Activated CD8-positive, alpha-beta T cell treated with anti-CD3 and anti-CD28 coated beads, Interleukin-2, amount 10 ng/mL, durations not matched to agents 7 days and 5 days (primary cell): ENCODE measurements around the gene TYW3. TPM values are rescaled to one million over a fixed set of nuclear protein-coding genes. Genes with fewer than 3 reads are reported as not detected.
A peak's percentile ranks its signal among the peaks of the same experiment; 100 is the strongest.

ENCODE experiments used
- ATAC-seq: fragments of 150-1000 bp; cut with Tn5 transposase; one replicate; pipeline ENCODE4 v1.10.0; 2021; ENCODE audit warnings: moderate library complexity
- CTCF ChIA-PET: fragments of 350-600 bp; sonication (Branson Sonifier 250); formaldehyde crosslinking; loops from one replicate; lab custom pipeline; 2021; ENCODE audit warnings: antibody characterized with exemption; lab: Charles Lee
- POLR2A ChIA-PET: fragments of 350-600 bp; sonication (Branson Sonifier 250); formaldehyde crosslinking; loops from one replicate; lab custom pipeline; 2021; ENCODE audit warnings: antibody characterized with exemption; lab: Charles Lee
- DNase-seq: peaks from one replicate; pipeline ENCODE4 v3.0.0-alpha.2; 2020
- H3K27ac Mint-ChIP-seq: one replicate; pipeline ENCODE4 v1.8.0; 2021; ENCODE audit warnings: mild to moderate bottlenecking, mixed read lengths
- H3K27me3 Mint-ChIP-seq: one replicate; pipeline ENCODE4 v1.8.0; 2021; ENCODE audit warnings: low read depth, mixed read lengths
- H3K36me3 Mint-ChIP-seq: one replicate; pipeline ENCODE4 v1.8.0; 2021; ENCODE audit warnings: low read depth, mixed read lengths
- H3K4me1 Mint-ChIP-seq: one replicate; pipeline ENCODE4 v1.8.0; 2021; ENCODE audit warnings: low read depth, mixed read lengths
- H3K4me3 Mint-ChIP-seq: one replicate; pipeline ENCODE4 v1.8.0; 2021; ENCODE audit warnings: mild to moderate bottlenecking, mixed read lengths
- H3K9me3 Mint-ChIP-seq: one replicate; pipeline ENCODE4 v1.8.0; 2022; ENCODE audit warnings: mixed read lengths; ENCODE audit not compliant: insufficient read depth
- total RNA-seq, 2 experiments: library from RNA; stranded (reverse); gene quantifications; one replicate each; pipeline ENCODE4 v1.2.3, GENCODE V29; 2021

Gene TYW3
- total RNA-seq, 2 experiments from 2014 or later, result 15.0 to 19.2 TPM

DNA sequence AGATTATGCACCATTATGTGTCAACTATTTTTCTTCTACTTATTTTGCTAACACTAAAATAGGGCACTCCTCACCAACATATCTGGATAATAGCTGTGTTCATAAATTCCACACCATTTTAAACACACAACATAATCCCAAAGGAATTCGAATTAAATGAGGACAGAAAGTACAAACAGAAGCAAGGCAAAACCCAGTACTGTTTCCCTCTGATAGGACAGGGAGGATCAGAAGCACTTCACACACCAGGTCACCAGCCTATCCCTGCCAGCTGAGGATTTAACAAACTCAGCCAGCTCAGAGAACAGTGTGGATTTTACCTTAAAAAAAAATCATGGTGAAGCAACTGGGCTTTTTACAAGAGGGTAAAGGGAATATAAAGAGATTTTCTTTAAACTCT, 20.1 kb upstream of the TYW3 start:
- ChIA-PET POLR2A (interaction anchor here (0.5 kb wide), 1 partner anchor 1074 kb away, joined by 3 read pairs; no protein-coding TSS in a partner anchor), CTCF (interaction anchor here (1.4 kb wide), 1 partner anchor 23 kb away, joined by 6 read pairs; no protein-coding TSS in a partner anchor)
- ATAC-seq (no peak), DNase-seq (no peak)
- no peaks in the 10 kb centered on the region for H3K27me3 Mint-ChIP-seq
- H3K9me3 Mint-ChIP-seq, result no peaks in the 10 kb centered on the region
- no peak overlapping the region for H3K27ac Mint-ChIP-seq
- H3K4me3 Mint-ChIP-seq, result no peak overlapping the region
- no peaks in the 10 kb centered on the region for H3K36me3 Mint-ChIP-seq
- H3K4me1 Mint-ChIP-seq, result no peaks in the 10 kb centered on the region

DNA sequence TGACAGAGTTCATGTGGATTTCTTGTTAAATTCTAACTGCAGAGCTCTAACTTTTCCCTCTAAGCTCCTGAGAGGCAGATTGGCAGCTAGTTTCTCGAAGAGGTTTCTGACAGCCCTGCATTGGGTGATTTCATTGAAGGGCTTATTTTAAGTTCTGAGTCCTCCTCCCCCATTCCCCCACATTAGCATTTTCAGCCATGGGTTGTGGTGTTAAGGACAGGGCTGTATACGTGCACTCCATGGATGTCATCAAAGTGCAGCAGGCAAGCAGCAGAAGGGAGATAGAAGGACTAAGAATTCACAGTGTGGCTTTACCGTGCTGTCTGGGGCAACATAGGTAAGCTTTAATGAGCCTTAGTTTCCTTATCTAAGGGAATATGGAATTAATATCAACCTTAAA, 19.1 kb upstream of the TYW3 start:
- no peak for DNase-seq
- ChIA-PET CTCF (no interaction called here), POLR2A (no interaction called here)
- H3K27me3 Mint-ChIP-seq, result no peaks in the 10 kb centered on the region
- no peaks in the 10 kb centered on the region for H3K36me3 Mint-ChIP-seq
- no peak overlapping the region for H3K27ac Mint-ChIP-seq
- no peaks in the 10 kb centered on the region for H3K9me3 Mint-ChIP-seq
- no peak overlapping the region for H3K4me3 Mint-ChIP-seq
- H3K4me1 Mint-ChIP-seq, result no peaks in the 10 kb centered on the region
- no peak for ATAC-seq

DNA sequence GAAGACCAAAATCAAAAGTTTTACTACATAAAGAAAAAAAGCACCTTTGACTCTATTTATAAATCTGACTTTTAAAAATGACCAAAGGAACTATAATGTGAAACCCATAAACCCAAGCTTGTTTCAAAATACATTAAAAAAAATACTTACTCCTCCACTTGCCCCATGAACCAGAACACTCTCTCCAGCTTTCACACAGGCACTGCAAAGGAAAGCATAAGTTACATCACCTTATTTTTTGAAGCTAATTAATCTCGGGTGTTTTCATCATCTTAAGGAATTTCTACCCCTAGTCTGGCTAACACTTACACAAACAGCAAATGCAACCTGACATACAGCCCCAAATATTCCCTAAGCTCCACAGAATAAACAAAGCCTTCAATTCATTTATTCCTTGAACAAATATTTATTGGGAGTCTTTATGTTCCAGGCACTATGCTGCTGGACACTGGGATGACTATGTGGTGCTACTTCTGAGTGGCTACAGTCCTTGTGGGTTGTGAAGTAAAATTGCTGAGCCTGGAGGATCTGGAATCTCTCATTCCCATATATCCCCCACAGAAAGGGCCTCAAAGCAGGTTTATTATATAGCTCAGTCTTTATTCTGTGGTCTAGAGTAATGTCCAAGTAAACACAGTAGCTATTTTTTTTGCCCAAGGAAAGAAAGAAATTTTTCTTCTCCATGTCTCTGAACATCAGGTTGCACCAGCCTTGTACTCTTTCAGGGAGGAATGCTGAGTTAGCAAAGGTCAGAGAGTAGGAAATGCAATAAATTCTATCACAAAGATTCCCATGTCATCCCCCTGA, 18.3 kb upstream of the TYW3 start:
- no peaks in the 10 kb centered on the region for H3K9me3 Mint-ChIP-seq
- ATAC-seq, result no peak
- ChIA-PET CTCF (no interaction called here), POLR2A (no interaction called here)
- H3K4me3 Mint-ChIP-seq, result no peak overlapping the region
- H3K27ac Mint-ChIP-seq, result no peak overlapping the region
- no peaks in the 10 kb centered on the region for H3K36me3 Mint-ChIP-seq
- no peaks in the 10 kb centered on the region for H3K4me1 Mint-ChIP-seq
- no peak for DNase-seq
- no peaks in the 10 kb centered on the region for H3K27me3 Mint-ChIP-seq

DNA sequence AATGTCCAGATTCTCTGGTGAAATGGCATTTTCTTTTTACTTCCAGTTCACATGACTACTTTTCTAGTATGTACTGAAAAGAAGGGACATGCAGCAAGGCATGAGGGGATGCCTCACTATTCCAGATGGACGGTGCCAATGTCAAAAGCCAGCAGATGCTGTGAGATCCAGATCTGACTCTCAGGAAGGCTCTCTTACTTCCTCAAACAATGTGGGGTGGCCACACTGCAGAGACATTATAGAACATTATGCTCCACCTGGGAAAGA, 17.8 kb upstream of the TYW3 start:
- POLR2A ChIA-PET, result no interaction called here
- H3K27ac Mint-ChIP-seq, result no peak overlapping the region
- no peak overlapping the region for H3K4me3 Mint-ChIP-seq
- no peaks in the 10 kb centered on the region for H3K4me1 Mint-ChIP-seq
- CTCF ChIA-PET, result no interaction called here
- DNase-seq, result no peak
- no peaks in the 10 kb centered on the region for H3K27me3 Mint-ChIP-seq
- no peak for ATAC-seq
- peaks cover 2% of the 10 kb centered on the region for H3K36me3 Mint-ChIP-seq
- no peaks in the 10 kb centered on the region for H3K9me3 Mint-ChIP-seq

DNA sequence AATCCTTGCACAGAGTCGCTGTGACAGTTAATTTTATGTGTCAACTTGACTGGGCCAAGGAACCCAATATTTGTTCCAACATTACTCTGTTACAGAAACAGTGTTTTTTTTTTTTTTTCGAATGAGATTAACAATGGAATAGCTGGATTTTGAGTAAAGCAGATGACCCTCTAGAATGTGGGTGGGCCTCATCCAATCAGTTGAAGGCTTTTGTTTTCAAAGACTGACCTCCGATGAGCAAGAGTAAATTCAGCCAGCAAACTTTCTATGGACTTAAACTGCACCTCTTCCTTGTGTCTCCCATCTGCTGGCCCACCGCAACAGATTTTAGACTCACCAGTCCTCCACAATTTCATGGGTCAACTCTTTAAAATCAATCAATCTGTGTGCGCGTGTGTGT, 17.1 kb upstream of the TYW3 start:
- no peaks in the 10 kb centered on the region for H3K27me3 Mint-ChIP-seq
- ChIA-PET CTCF (no interaction called here), POLR2A (no interaction called here)
- no peaks in the 10 kb centered on the region for H3K4me1 Mint-ChIP-seq
- ATAC-seq (no peak), DNase-seq (no peak)
- no peak overlapping the region for H3K4me3 Mint-ChIP-seq
- peaks cover 2% of the 10 kb centered on the region for H3K36me3 Mint-ChIP-seq
- no peak overlapping the region for H3K27ac Mint-ChIP-seq
- no peaks in the 10 kb centered on the region for H3K9me3 Mint-ChIP-seq

DNA sequence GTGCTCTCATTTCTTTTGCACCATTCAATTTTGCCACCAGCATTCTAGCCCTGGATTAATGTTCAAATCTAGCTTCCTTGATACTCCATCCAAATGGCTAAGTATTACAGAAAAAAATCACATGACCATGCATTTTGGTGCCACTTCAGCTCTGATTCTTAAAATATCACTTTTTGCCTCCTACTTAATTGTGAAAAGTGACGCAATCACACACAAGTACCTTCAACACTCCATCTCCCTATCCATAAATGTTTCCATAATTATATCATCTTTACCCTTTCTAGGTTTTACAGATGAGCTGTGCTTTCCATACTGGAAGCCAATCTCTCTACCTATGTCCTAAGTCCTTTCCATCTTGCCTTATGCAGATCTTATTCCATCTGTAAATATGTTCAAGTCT, 16.1 kb upstream of the TYW3 start:
- POLR2A ChIA-PET, result no interaction called here

DNA sequence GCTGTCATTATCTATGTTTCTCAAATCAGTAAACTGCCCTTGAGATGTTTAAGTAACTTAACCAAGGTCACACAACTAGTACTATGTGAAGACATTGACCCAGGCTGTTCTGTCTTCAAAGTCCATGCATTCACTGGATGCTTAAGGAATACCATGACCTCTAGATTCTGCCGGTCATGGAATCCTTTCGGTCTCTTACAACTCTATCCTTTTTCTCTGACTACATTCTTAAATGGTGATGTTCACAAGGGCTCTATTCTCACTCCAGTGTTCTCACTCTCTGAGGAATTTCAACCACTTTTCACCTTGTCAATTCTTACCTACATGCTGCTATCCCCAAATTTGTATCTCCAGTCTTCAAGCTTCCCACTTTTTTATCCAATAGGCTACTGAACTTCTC, 15.3 kb upstream of the TYW3 start:
- H3K36me3 Mint-ChIP-seq, result peaks cover 2% of the 10 kb centered on the region
- POLR2A ChIA-PET, result no interaction called here
- no peak for DNase-seq
- no peaks in the 10 kb centered on the region for H3K9me3 Mint-ChIP-seq
- CTCF ChIA-PET, result no interaction called here
- H3K4me3 Mint-ChIP-seq, result no peak overlapping the region
- H3K27me3 Mint-ChIP-seq, result no peaks in the 10 kb centered on the region
- no peak for ATAC-seq
- H3K4me1 Mint-ChIP-seq, result no peaks in the 10 kb centered on the region
- H3K27ac Mint-ChIP-seq, result no peak overlapping the region

More for the DNA sequence above, 16.1 kb upstream of the TYW3 start:
- CTCF ChIA-PET, result interaction anchor here (0.9 kb wide), 1 partner anchor 27 kb away, joined by 4 read pairs; no protein-coding TSS in a partner anchor
- DNase-seq (no peak), ATAC-seq (no peak)
- Mint-ChIP-seq H3K4me3 (no peak overlapping the region), H3K36me3 (peaks cover 2% of the 10 kb centered on the region), H3K9me3 (no peaks in the 10 kb centered on the region), H3K27me3 (no peaks in the 10 kb centered on the region), H3K27ac (no peak overlapping the region), H3K4me1 (no peaks in the 10 kb centered on the region)

DNA sequence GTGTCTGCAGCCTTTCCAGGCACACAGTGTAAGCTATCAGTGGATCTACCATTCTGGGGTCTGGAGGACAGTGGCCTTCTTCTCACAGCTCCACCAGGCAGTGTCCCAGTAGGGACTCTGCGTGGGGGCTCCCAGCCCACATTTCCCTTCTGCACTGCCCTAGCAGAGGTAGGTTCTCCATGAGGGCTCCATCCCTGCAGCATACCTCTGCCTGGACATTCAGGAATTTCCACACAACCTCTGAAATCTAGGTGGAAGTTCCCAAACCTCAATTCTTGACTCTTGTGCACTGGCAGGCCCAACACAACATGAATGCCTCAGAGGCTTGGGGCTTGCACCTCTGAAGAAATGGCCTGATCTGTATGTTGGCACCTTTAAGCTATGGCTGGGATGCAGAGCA, 6.9 kb upstream of the TYW3 start:
- ATAC-seq (no peak), DNase-seq (no peak)
- no peaks in the 10 kb centered on the region for H3K27me3 Mint-ChIP-seq
- POLR2A ChIA-PET, result no interaction called here
- peaks cover 12% of the 10 kb centered on the region for H3K9me3 Mint-ChIP-seq
- CTCF ChIA-PET, result no interaction called here
- H3K27ac Mint-ChIP-seq, result no peak overlapping the region
- peaks cover 7% of the 10 kb centered on the region for H3K36me3 Mint-ChIP-seq
- H3K4me1 Mint-ChIP-seq, result peaks cover 5% of the 10 kb centered on the region
- no peak overlapping the region for H3K4me3 Mint-ChIP-seq

DNA sequence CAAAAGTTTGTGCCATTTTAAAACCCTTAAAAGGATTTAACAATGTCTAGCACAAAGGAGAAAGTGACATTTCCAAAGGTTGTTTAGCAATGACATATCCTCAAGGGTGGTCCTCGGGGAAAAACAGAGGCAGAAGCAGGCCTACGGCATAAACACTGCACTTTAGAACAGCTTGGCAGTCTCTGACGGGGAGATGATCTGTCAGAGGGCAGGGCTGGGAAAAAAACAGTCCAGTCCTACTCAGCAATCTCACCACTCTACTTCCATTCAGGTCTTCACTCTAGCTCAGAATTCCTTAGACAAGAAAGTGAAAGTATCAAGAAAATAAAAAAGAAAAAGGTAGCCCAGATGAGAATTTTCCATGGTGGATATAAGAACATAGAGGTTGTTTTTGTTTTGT, 4.2 kb upstream of the TYW3 start:
- peaks cover 13% of the 10 kb centered on the region for H3K4me1 Mint-ChIP-seq
- ChIA-PET POLR2A (no interaction called here), CTCF (no interaction called here)
- H3K9me3 Mint-ChIP-seq, result peaks cover 12% of the 10 kb centered on the region
- no peak overlapping the region for H3K4me3 Mint-ChIP-seq
- no peak for DNase-seq
- no peak for ATAC-seq
- H3K27ac Mint-ChIP-seq, result no peak overlapping the region
- no peaks in the 10 kb centered on the region for H3K27me3 Mint-ChIP-seq
- peaks cover 7% of the 10 kb centered on the region for H3K36me3 Mint-ChIP-seq

DNA sequence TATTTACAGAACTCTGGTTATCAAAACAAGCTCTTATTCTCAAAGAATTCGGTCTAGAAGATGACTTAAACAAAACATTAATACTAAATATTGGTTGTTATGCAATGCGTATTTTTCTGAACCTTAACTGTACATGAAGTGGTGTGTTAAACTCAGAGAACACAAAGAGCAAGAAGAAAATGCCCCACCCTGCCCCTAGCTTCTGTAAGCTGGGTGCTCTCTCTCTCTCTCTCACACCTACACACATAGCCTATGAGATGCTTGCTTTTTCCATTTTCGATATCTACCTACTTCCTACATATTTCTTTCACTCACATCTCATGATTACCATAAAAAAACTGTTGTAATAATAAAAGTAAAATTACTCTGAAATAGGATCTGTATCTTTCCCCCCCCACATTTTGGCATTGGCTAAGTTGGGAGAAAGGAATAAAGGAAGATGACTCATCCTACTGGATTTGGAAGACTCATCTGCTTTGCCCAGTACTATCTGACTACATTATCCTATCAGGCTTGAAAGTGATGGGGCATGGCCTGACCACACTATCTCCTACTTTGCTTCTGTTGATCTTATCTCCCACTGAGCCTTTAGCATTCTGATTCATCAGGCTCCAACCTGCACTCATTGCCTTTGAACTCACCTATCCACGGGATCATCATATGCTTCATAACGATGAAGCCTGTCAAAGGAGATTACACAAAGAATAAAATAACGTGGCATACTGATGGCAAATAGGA, 3.0 kb upstream of the TYW3 start:
- POLR2A ChIA-PET, result no interaction called here
- H3K9me3 Mint-ChIP-seq, result peaks cover 12% of the 10 kb centered on the region

DNA sequence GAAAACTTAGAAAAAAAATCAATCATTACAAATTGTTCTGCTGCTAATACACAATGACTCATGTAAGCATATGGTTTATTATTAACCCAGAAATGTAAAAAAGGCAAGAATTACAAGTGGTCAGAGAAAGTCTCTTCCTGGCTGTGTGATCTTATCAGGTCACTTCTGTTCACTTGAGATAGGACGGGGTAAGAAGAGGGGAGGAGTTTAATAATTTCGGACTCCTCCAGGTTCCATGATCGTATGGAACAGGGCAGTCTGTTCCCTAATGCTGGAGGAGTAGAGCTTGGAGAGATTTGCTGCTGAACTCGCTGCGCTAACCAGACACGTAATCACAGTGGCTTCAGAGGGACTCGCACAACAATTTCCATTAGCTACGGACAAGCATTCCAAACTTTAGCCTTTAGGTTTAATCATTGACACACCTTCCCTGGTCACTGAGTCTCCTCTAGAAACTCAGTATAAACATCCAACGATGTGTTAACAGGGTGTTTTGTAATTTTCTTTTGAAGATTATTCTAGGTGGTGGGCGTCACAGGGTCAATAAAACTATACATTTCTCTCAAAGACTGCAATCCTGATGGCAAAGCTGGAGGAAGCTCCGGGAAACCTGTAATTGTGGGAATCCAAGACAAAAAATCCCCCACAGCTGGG, 1.4 kb upstream of the TYW3 start:
- peaks cover 4% of the 10 kb centered on the region for H3K36me3 Mint-ChIP-seq
- no peak for ATAC-seq
- ChIA-PET CTCF (no interaction called here), POLR2A (no interaction called here)
- no peak for DNase-seq
- no peak overlapping the region for H3K27ac Mint-ChIP-seq
- peaks cover 7% of the 10 kb centered on the region for H3K9me3 Mint-ChIP-seq
- peak overlapping the region; percentile 31 for H3K4me3 Mint-ChIP-seq
- no peaks in the 10 kb centered on the region for H3K27me3 Mint-ChIP-seq
- H3K4me1 Mint-ChIP-seq, result peaks cover 26% of the 10 kb centered on the region

More for the DNA sequence above, 3.0 kb upstream of the TYW3 start:
- H3K36me3 Mint-ChIP-seq, result peaks cover 7% of the 10 kb centered on the region
- no peak overlapping the region for H3K4me3 Mint-ChIP-seq
- no peak overlapping the region for H3K27ac Mint-ChIP-seq
- peaks cover 21% of the 10 kb centered on the region for H3K4me1 Mint-ChIP-seq
- ATAC-seq (no peak), DNase-seq (no peak)
- no peaks in the 10 kb centered on the region for H3K27me3 Mint-ChIP-seq
- CTCF ChIA-PET, result interaction anchor here (1.0 kb wide), 1 partner anchor 40 kb away, joined by 3 read pairs; no protein-coding TSS in a partner anchor
